ENCODE data around the gene MAP1LC3B2.

Gene MAP1LC3B2

GRCh38 chr12:116559162-116559935 is at the start of gene MAP1LC3B2:
MAP1LC3B2 (plus strand) TSS chr12:116559381; CDS start chr12:116575943, 16,562 bp downstream.
- TF ChIP-seq CTCF (conservative IDR thresholded peaks at IDR 0.05; ENCODE audit: low read depth, low read length): no peak
- DNase-seq (ENCODE audit: low read depth): no peak
- no peak within 1 kb of the TSS for H3K4me3 ChIP-seq (ENCODE audit: low read length)

- no peak for TF ChIP-seq CTCF (conservative IDR thresholded peaks at IDR 0.05; ENCODE audit: low read depth, low read length)
- no peak for DNase-seq (ENCODE audit: low read depth)
- no peak overlapping the region for H3K4me3 ChIP-seq (ENCODE audit: low read length)
Measured at GRCh38 chr12:116513944-116514343, 45.2 kb upstream of the MAP1LC3B2 start.

GRCh38 chr12:116515684-116516083 is 43.5 kb upstream of the MAP1LC3B2 start:
- no peak for DNase-seq (ENCODE audit: low read depth)
- TF ChIP-seq CTCF (conservative IDR thresholded peaks at IDR 0.05; ENCODE audit: low read depth, low read length): no peak

GRCh38 chr12:116516657-116517056 is 42.5 kb upstream of the MAP1LC3B2 start:
- DNase-seq (ENCODE audit: low read depth): no peak
- no peak for TF ChIP-seq CTCF (conservative IDR thresholded peaks at IDR 0.05; ENCODE audit: low read depth, low read length)
- H3K4me3 ChIP-seq (ENCODE audit: low read length): no peak overlapping the region

More at GRCh38 chr12:116515684-116516083, 43.5 kb upstream of the MAP1LC3B2 start:
- no peak overlapping the region for H3K4me3 ChIP-seq (ENCODE audit: low read length)

GRCh38 chr12:116517431-116518045 is 41.6 kb upstream of the MAP1LC3B2 start:
- no peak for TF ChIP-seq CTCF (conservative IDR thresholded peaks at IDR 0.05; ENCODE audit: low read depth, low read length)
- DNase-seq (ENCODE audit: low read depth): no peak
- no peak overlapping the region for H3K4me3 ChIP-seq (ENCODE audit: low read length)

GRCh38 chr12:116520225-116520760 is 38.9 kb upstream of the MAP1LC3B2 start:
- DNase-seq (ENCODE audit: low read depth): no peak
- H3K4me3 ChIP-seq (ENCODE audit: low read length): no peak overlapping the region
- TF ChIP-seq CTCF (conservative IDR thresholded peaks at IDR 0.05; ENCODE audit: low read depth, low read length): no peak

All from retinal pigment epithelial cell (primary cell).